Natural killer cell (primary cell): ENCODE results near the gene TNNI2. TPM values are rescaled to one million over a fixed set of nuclear protein-coding genes. Genes with fewer than 3 reads are reported as not detected.
"Not testable (repeated sequence)": the region's sequence is repeated elsewhere in the genome, so short reads cannot be mapped to it uniquely, and the experiment has no call there.

ENCODE experiments used
- ATAC-seq, 3 donors: fragments of 150-1000 bp in 2 of 3; fragments of 200-7000 bp in 1 of 3; cut with Tn5 transposase; 1 replicate in 1 of 3; 2 replicates in 2 of 3; pipeline ENCODE4 v1.10.0; 2021; ENCODE audit warnings: mild to moderate bottlenecking in 2 of 3, moderate library complexity in 2 of 3
- DNase-seq, 2 donors: peaks; one replicate each; pipeline versions ENCODE4 v3.0.0 to v3.0.0-alpha.2; 2013 to 2021; ENCODE audit warnings: mixed read lengths in 1 of 2
- H3K27ac ChIP-seq: one replicate; pipeline ENCODE4 v1.5.1; 2013; ENCODE audit warnings: mild to moderate bottlenecking, low read length
- H3K27me3 ChIP-seq: one replicate; pipeline ENCODE4 v1.6.1; 2013; ENCODE audit warnings: low read length; ENCODE audit not compliant: control insufficient read depth, insufficient read depth
- H3K36me3 ChIP-seq: one replicate; pipeline ENCODE4 v1.6.1; 2013; ENCODE audit warnings: low read length; ENCODE audit not compliant: control insufficient read depth, insufficient read depth
- H3K4me1 ChIP-seq: one replicate; pipeline ENCODE4 v1.6.1; 2013; ENCODE audit warnings: low read length; ENCODE audit not compliant: control insufficient read depth, insufficient read depth
- H3K4me3 ChIP-seq: one replicate; pipeline ENCODE4 v1.5.1; 2013; ENCODE audit warnings: low read length
- H3K9me3 ChIP-seq: one replicate; pipeline ENCODE4 v1.6.1; 2013; ENCODE audit warnings: low read length; ENCODE audit not compliant: control insufficient read depth, insufficient read depth
- H3K27ac Mint-ChIP-seq, 2 donors: one replicate each; pipeline ENCODE4 v1.8.0; 2022; ENCODE audit warnings: mild to moderate bottlenecking in 2 of 2, mixed read lengths in 2 of 2, moderate library complexity in 1 of 2
- H3K27me3 Mint-ChIP-seq, 2 donors: one replicate each; pipeline ENCODE4 v1.8.0; 2022; ENCODE audit warnings: low read depth in 2 of 2, mixed read lengths in 2 of 2
- H3K36me3 Mint-ChIP-seq: one replicate; pipeline ENCODE4 v1.8.0; 2022; ENCODE audit warnings: mixed read lengths
- H3K4me1 Mint-ChIP-seq, 2 donors: one replicate each; pipeline ENCODE4 v1.8.0; 2022; ENCODE audit warnings: mixed read lengths in 2 of 2
- H3K4me3 Mint-ChIP-seq: one replicate; pipeline ENCODE4 v1.8.0; 2022; ENCODE audit warnings: mild to moderate bottlenecking, moderate library complexity, mixed read lengths
- H3K9me3 Mint-ChIP-seq, 2 donors: one replicate each; pipeline ENCODE4 v1.8.0; 2022; ENCODE audit warnings: mixed read lengths in 2 of 2
- WGBS: methylation state at CpG from one replicate; pipeline ENCODE4 v1.1.7; 2013; ENCODE audit warnings: missing lambda C conversion rate; ENCODE audit not compliant: insufficient coverage; 5-methylcytosine and 5-hydroxymethylcytosine counted together
- intact Hi-C: fragments of 100-400 bp; cut with micrococcal nuclease; formaldehyde crosslinking; loops from one replicate; pipeline ENCODE4 v1.14.2; 2022
- total RNA-seq, 4 donors: library from RNA; stranded (reverse); fragments of 120-200 nt in 1 of 4; gene quantifications; one replicate each; pipeline versions ENCODE4 v1.2.3 to v1.2.4, GENCODE V29; 2013 to 2022
- TF ChIP-seq, protein P1 (sequence below): fragments of 200-600 bp; IDR thresholded peaks from one replicate; pipeline ENCODE4 v1.8.0; 2022; ENCODE audit warnings: antibody characterized with exemption

Gene TNNI2
- total RNA-seq, 3 donors from 2014 or later (not counting 1 experiment from before 2014, with no cell fraction given) = 1.2 to 5.4 (median 3.6) TPM

DNA sequence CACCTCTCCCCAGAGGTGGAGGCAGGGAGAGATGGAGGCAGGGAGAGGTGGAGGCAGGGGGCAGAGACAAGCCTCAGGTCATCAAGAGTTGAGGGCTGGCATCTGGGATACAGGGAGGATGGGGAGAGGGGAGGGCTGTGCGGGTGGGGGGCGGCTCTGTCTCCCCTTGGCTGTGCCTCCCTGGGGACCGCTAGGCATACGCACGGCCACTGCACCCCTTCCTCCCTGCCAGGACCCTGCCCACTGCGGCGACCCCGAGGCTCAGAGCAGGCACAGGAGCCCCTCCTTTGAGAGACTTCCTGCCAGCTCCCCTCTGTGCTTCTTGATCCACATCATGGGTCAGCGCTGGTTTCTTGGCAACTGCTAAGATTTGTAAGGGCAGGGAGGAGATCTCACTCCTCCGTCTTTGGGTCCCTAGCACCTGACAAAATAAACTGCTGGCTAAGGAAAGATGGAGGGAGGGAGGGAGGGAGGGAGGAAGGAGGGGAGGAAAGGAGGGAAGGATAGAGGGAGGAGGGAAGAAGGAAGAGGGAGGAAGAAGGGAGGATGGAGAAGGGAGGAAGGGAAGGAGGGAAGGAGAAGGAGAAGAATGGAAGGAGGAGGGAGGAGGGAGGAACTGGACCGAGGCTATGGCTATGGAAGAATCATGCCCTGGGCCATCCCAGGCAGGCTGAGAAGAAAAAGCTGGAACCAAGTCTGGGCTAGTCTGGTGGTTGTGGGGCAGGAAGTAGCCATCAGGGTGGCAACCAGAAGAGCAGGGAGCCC is 34.4 kb downstream of the TNNI2 start:
- Mint-ChIP-seq H3K36me3 (no peaks in the 10 kb centered on the region), H3K9me3 (no peaks in the 10 kb centered on the region), H3K4me1 (peaks cover 47 to 82% of the 10 kb centered on the region in 2 donors), H3K27ac (peak overlapping the region; percentile 82 to 88), H3K4me3 (peak overlapping the region; percentile 40), H3K27me3 (no peaks in the 10 kb centered on the region)
- Histone ChIP-seq H3K4me1 (peaks cover 94% of the 10 kb centered on the region), H3K4me3 (no peak overlapping the region), H3K27me3 (no peaks in the 10 kb centered on the region), H3K9me3 (no peaks in the 10 kb centered on the region), H3K27ac (no peak overlapping the region), H3K36me3 (peaks cover 9% of the 10 kb centered on the region)
- TF ChIP-seq, protein P1, sequence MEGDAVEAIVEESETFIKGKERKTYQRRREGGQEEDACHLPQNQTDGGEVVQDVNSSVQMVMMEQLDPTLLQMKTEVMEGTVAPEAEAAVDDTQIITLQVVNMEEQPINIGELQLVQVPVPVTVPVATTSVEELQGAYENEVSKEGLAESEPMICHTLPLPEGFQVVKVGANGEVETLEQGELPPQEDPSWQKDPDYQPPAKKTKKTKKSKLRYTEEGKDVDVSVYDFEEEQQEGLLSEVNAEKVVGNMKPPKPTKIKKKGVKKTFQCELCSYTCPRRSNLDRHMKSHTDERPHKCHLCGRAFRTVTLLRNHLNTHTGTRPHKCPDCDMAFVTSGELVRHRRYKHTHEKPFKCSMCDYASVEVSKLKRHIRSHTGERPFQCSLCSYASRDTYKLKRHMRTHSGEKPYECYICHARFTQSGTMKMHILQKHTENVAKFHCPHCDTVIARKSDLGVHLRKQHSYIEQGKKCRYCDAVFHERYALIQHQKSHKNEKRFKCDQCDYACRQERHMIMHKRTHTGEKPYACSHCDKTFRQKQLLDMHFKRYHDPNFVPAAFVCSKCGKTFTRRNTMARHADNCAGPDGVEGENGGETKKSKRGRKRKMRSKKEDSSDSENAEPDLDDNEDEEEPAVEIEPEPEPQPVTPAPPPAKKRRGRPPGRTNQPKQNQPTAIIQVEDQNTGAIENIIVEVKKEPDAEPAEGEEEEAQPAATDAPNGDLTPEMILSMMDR = no peak
- WGBS = 68% methylated on average over 11 of the region's 11 CpGs
- DNase-seq (no peak), ATAC-seq (no peak)
- intact Hi-C loops = no loop called here

DNA sequence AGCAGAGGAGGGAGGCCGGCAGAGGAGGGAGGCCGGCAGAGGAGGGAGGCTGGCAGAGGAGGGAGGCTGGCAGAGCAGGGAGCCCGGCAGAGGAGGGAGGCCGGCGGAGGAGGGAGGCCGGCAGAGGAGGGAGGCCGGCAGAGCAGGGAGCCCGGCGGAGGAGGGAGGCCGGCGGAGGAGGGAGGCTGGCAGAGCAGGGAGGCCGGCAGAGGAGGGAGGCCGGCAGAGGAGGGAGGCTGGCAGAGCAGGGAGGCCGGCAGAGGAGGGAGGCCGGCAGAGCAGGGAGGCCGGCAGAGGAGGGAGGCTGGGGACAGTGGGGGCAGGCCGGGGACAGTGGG is 35.0 kb downstream of the TNNI2 start:
- 81% methylated on average over 15 of the region's 17 CpGs for WGBS
- H3K27me3 ChIP-seq, H3K9me3 Mint-ChIP-seq, H3K36me3 ChIP-seq, DNase-seq, H3K27me3 Mint-ChIP-seq, intact Hi-C loops, H3K27ac ChIP-seq, H3K9me3 ChIP-seq, ATAC-seq, H3K4me3 ChIP-seq, H3K36me3 Mint-ChIP-seq: not testable (repeated sequence)
- H3K4me1 Mint-ChIP-seq = peaks cover 43 to 82% of the 10 kb centered on the region in 2 donors
- peaks cover 94% of the 10 kb centered on the region for H3K4me1 ChIP-seq
- peak overlapping the region; percentile 40 for H3K4me3 Mint-ChIP-seq
- H3K27ac Mint-ChIP-seq = peak overlapping the region; percentile 82 to 88

DNA sequence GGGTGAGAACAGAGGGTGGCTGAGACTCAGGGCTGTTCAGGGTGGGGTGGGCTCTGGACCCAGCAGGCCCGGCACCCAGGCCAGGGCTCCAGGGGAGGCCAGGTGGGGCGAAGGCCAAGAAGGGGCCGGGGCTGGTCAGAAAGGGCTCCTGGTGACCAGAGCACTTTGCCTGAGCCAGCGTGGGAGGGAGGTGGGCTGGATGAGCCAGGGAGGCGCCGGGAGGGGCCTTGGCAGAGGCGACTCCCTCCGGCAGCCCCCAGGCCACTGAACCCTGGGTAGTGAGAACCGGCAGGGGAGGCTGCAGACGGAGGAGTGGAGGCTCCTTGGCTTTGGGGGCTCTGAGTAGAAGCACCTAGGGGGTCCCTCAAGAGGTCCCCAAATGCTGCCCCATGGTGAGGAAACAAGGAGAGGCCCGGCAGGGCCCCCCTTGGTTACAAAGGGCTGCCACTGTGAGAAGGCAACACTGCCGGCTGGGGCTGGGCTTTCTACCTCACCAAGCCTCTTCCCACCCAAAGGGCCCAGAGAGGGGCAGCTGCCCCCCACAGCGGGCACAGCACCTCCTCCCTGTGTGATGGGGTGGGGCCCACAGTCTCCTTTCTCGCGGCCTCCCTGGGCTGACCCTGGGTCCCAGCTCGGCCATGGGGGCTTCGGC is 35.8 kb downstream of the TNNI2 start:
- DNase-seq, H3K27me3 ChIP-seq, H3K9me3 Mint-ChIP-seq, intact Hi-C loops, H3K4me3 ChIP-seq, H3K27ac ChIP-seq, H3K9me3 ChIP-seq, ATAC-seq, H3K36me3 ChIP-seq, H3K27me3 Mint-ChIP-seq, H3K36me3 Mint-ChIP-seq: not testable (repeated sequence)
- Mint-ChIP-seq H3K27ac (peak overlapping the region in 1 of 2 donors; percentile 45), H3K4me1 (peaks cover 35 to 74% of the 10 kb centered on the region in 2 donors), H3K4me3 (peak overlapping the region; percentile 9)
- peaks cover 92% of the 10 kb centered on the region for H3K4me1 ChIP-seq
- 88% methylated on average over 17 of the region's 17 CpGs for WGBS

DNA sequence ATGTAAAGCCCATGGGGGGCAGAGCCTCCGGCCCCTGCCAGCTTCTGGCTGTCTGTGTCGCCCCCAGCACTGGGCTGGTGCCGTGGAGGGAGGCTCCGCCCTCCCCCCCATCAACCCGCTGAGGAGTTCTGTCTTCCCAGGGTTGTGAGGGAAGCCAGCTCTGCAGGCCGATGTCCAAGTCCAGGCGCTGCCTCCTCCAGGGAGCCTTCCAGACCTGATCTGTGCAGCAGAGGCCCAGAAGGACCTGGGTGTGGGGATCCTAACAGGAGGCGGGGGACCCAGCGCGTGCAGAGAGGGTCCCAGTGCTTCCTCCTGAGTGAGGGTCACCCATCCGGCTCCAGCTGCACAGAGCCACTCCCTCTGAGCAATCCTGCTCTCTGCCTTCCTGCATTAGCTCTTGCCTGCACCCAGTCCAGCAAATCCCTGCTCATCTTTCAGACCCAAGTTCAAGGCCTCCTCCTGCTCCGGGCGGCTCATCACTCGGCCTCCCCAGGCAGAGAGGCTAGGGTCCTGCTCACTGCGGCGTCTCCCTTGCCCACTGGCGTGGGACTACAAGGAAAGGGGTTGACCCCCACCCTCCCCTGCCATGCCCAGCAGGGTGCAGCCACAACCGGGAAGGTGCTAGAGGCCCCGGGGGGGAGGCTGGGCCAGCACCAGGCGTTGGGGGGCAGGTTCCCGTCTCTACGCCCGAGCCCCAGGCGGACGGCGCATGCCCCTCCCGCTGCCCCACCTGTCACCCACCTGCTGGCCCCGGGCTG is 36.5 kb downstream of the TNNI2 start:
- H3K27me3 Mint-ChIP-seq = no peaks in the 10 kb centered on the region
- ATAC-seq (no peak), DNase-seq (no peak)
- H3K4me1 Mint-ChIP-seq = peaks cover 32 to 73% of the 10 kb centered on the region in 2 donors
- H3K27ac Mint-ChIP-seq = peak overlapping the region; percentile 45 to 64
- Histone ChIP-seq H3K36me3 (peaks cover 12% of the 10 kb centered on the region), H3K4me1 (peaks cover 92% of the 10 kb centered on the region), H3K9me3 (no peaks in the 10 kb centered on the region), H3K27ac (no peak overlapping the region), H3K4me3 (no peak overlapping the region), H3K27me3 (no peaks in the 10 kb centered on the region)
- WGBS = 74% methylated on average over 28 of the region's 28 CpGs
- peak overlapping the region; percentile 71 for H3K4me3 Mint-ChIP-seq
- no peaks in the 10 kb centered on the region for H3K36me3 Mint-ChIP-seq
- TF ChIP-seq, protein P1 = no peak
- H3K9me3 Mint-ChIP-seq = no peaks in the 10 kb centered on the region
- intact Hi-C loops = no loop called here

DNA sequence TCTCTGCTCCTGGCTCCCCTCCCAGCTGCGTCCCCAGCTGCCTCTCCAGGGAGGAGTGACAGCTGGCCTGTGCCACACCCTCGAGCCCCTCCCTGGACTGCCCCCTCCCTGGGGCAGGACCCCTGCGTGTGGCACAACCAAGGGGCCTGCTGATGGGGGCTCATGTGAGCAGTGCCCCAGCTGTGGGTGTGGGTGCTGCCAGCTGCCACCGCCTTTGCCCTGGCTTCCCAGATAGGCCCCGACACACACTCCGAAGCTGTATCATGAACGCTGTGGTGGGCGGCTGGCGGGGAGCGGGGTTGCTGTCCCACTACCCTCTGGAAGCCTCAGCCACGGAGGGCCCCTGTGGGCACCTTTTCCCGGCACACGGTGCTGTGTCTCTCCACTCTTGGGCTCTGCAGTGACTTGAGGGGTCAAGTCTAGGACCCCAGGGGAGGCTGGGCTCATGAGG is 37.1 kb downstream of the TNNI2 start:
- H3K4me3 Mint-ChIP-seq, H3K27ac ChIP-seq, H3K9me3 ChIP-seq, H3K4me3 ChIP-seq, ATAC-seq, H3K27me3 Mint-ChIP-seq, H3K27me3 ChIP-seq, H3K36me3 Mint-ChIP-seq, H3K9me3 Mint-ChIP-seq, DNase-seq, intact Hi-C loops: not testable (repeated sequence)
- Histone ChIP-seq H3K4me1 (peaks cover 92% of the 10 kb centered on the region), H3K36me3 (peaks cover 16% of the 10 kb centered on the region)
- Mint-ChIP-seq H3K4me1 (peaks cover 30 to 73% of the 10 kb centered on the region in 2 donors), H3K27ac (peak overlapping the region; percentile 29 to 42)
- 87% methylated on average over 13 of the region's 13 CpGs for WGBS
